ENCODE measurements around the gene RPS6KA4.

DNA sequence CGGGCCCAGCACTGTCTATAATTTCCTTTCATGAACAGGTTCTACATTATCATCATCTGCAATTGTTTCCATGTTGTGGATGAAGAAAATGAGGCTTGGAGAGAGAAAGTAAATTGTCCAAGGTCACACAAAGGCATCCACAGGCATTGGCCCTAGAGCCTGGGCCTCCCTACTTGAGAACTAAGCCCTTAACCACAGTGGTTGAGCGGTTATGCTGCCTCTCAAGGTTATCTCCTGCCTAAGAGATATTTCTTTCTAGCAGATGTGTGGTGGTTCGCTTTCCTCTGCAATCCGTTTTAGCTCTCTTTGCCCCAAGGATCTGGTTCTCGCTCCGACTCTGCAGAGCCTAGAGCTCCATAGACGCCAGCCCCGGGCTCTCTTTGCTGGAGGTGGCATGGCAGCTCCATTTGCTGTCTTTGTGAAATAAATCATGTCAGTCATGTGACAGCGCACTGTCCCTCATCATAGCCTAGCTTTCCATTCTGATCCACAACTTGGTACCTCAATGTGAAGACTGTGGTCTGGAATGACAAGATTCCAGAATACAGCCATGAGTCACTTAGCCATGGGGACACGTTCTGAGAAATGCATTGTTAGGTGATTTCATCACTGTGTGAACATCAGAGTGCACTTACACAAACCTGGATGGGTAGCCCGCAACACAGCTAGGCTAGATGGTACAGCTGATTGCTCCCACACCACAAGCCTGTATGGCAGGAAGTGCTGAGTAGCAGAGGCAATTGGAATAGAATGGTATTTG, 27.2 kb downstream of the RPS6KA4 start:
- TF ChIP-seq, protein P1, sequence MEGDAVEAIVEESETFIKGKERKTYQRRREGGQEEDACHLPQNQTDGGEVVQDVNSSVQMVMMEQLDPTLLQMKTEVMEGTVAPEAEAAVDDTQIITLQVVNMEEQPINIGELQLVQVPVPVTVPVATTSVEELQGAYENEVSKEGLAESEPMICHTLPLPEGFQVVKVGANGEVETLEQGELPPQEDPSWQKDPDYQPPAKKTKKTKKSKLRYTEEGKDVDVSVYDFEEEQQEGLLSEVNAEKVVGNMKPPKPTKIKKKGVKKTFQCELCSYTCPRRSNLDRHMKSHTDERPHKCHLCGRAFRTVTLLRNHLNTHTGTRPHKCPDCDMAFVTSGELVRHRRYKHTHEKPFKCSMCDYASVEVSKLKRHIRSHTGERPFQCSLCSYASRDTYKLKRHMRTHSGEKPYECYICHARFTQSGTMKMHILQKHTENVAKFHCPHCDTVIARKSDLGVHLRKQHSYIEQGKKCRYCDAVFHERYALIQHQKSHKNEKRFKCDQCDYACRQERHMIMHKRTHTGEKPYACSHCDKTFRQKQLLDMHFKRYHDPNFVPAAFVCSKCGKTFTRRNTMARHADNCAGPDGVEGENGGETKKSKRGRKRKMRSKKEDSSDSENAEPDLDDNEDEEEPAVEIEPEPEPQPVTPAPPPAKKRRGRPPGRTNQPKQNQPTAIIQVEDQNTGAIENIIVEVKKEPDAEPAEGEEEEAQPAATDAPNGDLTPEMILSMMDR (IDR thresholded peaks at IDR 0.05; ENCODE audit: low read length), result no peak
- no peak for TF ChIP-seq EZH2 (IDR thresholded peaks at IDR 0.05; ENCODE audit: borderline replicate concordance, low read length)

Measured in OCI-LY1 (cell line).